Progenitor cell of endocrine pancreas (in vitro differentiated cells): ENCODE measurements around the gene PTPRD. TPM values are rescaled to one million over a fixed set of nuclear protein-coding genes. Genes with fewer than 3 reads are reported as not detected.

Experiments used
- DNase-seq: peaks from one replicate; pipeline ENCODE4 v3.0.0; 2021; ENCODE audit warnings: low spot score; ENCODE audit not compliant: unreplicated experiment
- H3K27ac Mint-ChIP-seq: 2 replicates; pipeline ENCODE4 v1.8.0; 2021; ENCODE audit warnings: mild to moderate bottlenecking, moderate library complexity, mixed read lengths
- H3K27me3 Mint-ChIP-seq: 2 replicates; pipeline ENCODE4 v1.8.0; 2021; ENCODE audit warnings: mixed read lengths
- H3K36me3 Mint-ChIP-seq: 2 replicates; pipeline ENCODE4 v1.8.0; 2022; ENCODE audit warnings: mixed read lengths; ENCODE audit not compliant: insufficient read depth
- H3K4me1 Mint-ChIP-seq: 2 replicates; pipeline ENCODE4 v1.8.0; 2021; ENCODE audit warnings: low read depth, mixed read lengths
- H3K4me3 Mint-ChIP-seq: 2 replicates; pipeline ENCODE4 v1.8.0; 2021; ENCODE audit warnings: low read depth, mild to moderate bottlenecking, moderate library complexity, mixed read lengths
- H3K9me3 Mint-ChIP-seq: 2 replicates; pipeline ENCODE4 v1.8.0; 2021; ENCODE audit warnings: low read depth, mixed read lengths
- CTCF ChIP-seq: fragments of 200-600 bp; sonication (generic); IDR thresholded peaks from one replicate; pipeline ENCODE4 v1.5.0; 2021; ENCODE audit warnings: antibody characterized with exemption, mild to moderate bottlenecking; ENCODE audit not compliant: unreplicated experiment
- total RNA-seq: library from RNA; stranded (reverse); gene quantifications from 2 replicates; pipeline ENCODE4 v1.2.1, GENCODE V29; 2021

Gene PTPRD
- total RNA-seq, 1 donor from 2014 or later, result 124 TPM

DNA sequence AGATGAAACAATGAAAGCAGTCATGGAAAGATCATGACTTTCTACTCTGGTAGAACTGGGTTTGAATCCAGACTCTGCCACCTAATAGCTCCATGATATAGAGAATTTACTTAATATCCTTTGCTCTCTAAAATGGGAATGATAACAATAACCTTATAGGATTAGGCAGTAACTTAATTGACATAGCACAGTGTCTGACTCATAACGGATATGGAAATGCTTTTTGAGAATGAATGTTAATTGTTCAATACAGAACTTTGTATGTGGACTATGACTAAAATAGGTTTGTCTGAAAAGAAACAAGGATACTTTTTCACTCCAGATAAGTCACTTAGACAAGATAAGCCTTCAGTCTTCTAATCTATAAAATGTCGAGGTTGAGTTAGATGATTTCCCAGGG is 330.7 kb downstream of the PTPRD start:
- Mint-ChIP-seq H3K27me3 (no peaks in the 10 kb centered on the region), H3K4me3 (no peak overlapping the region), H3K4me1 (no peaks in the 10 kb centered on the region), H3K27ac (no peak overlapping the region), H3K36me3 (no peaks in the 10 kb centered on the region), H3K9me3 (peaks cover 3% of the 10 kb centered on the region)
- no peak for DNase-seq
- no peak for TF ChIP-seq CTCF

DNA sequence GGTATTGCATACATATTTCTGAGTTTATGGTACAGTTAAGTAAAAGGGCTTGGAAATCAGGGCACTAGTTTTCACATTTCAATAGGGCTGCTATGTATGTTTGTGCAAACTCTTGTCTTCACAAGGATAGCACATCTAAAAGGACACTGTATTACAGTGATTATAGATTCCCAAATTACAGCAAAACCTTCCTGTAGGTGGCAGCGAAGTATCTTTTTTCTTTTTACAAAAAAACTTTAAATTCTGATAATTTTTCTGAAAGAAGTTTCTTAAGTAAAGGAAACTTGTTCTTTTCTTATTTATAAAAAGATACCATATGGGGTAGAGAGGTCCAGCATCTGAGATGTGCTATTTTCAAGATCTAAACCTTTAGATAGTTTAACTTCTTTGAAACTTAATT is 337.8 kb downstream of the PTPRD start:
- Mint-ChIP-seq H3K27ac (no peak overlapping the region), H3K27me3 (no peaks in the 10 kb centered on the region), H3K4me1 (peaks cover 2% of the 10 kb centered on the region), H3K4me3 (no peak overlapping the region), H3K9me3 (peaks cover 3% of the 10 kb centered on the region), H3K36me3 (no peaks in the 10 kb centered on the region)
- peak; percentile 33 for TF ChIP-seq CTCF
- no peak for DNase-seq

DNA sequence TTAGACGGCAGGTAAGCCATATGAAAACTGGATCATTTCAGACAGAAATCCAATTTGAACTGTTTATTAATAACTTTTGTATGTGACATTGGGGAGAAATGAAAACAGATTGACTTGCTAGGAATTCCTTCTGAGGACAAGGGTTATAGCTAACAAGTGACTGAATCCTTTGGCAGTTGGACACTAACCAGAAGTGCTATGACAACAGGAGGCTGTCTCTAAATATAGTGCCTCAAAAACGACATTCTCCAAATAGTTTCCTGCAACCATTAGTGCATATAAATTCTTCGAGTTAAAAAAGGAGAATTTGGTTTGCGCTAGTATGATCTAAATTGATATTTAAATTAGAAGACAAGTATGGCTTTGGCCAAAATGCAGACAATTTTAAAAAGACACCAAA is 338.6 kb downstream of the PTPRD start:
- H3K27me3 Mint-ChIP-seq, result no peaks in the 10 kb centered on the region
- TF ChIP-seq CTCF, result no peak
- H3K27ac Mint-ChIP-seq, result no peak overlapping the region
- no peak for DNase-seq
- peaks cover 2% of the 10 kb centered on the region for H3K4me1 Mint-ChIP-seq
- H3K4me3 Mint-ChIP-seq, result no peak overlapping the region
- no peaks in the 10 kb centered on the region for H3K36me3 Mint-ChIP-seq
- peaks cover 3% of the 10 kb centered on the region for H3K9me3 Mint-ChIP-seq

DNA sequence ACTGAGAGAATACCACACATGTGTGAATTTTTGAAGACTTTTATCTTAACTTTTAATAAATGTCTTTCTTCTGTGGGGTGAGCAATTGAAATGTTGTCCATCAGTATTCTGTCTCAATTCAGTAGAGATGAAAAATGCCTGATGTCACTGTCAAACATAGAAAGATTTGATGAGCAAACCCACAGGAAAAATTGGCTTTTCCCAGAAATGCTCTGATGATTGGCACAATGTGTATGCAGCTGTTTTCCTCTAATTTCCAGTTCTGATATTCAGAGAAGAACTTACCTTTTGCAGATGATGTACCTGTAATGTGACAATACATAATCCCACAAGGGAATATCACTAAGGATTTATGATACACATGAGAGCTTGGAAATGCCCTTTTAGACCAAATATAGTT is 340.0 kb downstream of the PTPRD start:
- no peaks in the 10 kb centered on the region for H3K36me3 Mint-ChIP-seq
- H3K4me1 Mint-ChIP-seq, result peaks cover 2% of the 10 kb centered on the region
- H3K4me3 Mint-ChIP-seq, result no peak overlapping the region
- no peaks in the 10 kb centered on the region for H3K9me3 Mint-ChIP-seq
- no peak for DNase-seq
- no peak for TF ChIP-seq CTCF
- H3K27ac Mint-ChIP-seq, result no peak overlapping the region
- no peaks in the 10 kb centered on the region for H3K27me3 Mint-ChIP-seq

GRCh38 chr9:10268531-10269485 is 344.0 kb downstream of the PTPRD start:
- Mint-ChIP-seq H3K36me3 (no peaks in the 10 kb centered on the region), H3K4me3 (no peak overlapping the region), H3K9me3 (peaks cover 6% of the 10 kb centered on the region), H3K27ac (no peak overlapping the region), H3K4me1 (no peaks in the 10 kb centered on the region), H3K27me3 (no peaks in the 10 kb centered on the region)
- TF ChIP-seq CTCF, result peak; percentile 71
- DNase-seq, result no peak
